ENCODE data around the gene NAALADL1. TPM values are rescaled to one million over a fixed set of nuclear protein-coding genes. Genes with fewer than 3 reads are reported as not detected.
"Not testable (repeated sequence)": the region's sequence is repeated elsewhere in the genome, so short reads cannot be mapped to it uniquely, and the experiment has no call there.

NAALADL1 gene
- total RNA-seq, 1 experiment from 2014 or later = 1.4 TPM

DNA sequence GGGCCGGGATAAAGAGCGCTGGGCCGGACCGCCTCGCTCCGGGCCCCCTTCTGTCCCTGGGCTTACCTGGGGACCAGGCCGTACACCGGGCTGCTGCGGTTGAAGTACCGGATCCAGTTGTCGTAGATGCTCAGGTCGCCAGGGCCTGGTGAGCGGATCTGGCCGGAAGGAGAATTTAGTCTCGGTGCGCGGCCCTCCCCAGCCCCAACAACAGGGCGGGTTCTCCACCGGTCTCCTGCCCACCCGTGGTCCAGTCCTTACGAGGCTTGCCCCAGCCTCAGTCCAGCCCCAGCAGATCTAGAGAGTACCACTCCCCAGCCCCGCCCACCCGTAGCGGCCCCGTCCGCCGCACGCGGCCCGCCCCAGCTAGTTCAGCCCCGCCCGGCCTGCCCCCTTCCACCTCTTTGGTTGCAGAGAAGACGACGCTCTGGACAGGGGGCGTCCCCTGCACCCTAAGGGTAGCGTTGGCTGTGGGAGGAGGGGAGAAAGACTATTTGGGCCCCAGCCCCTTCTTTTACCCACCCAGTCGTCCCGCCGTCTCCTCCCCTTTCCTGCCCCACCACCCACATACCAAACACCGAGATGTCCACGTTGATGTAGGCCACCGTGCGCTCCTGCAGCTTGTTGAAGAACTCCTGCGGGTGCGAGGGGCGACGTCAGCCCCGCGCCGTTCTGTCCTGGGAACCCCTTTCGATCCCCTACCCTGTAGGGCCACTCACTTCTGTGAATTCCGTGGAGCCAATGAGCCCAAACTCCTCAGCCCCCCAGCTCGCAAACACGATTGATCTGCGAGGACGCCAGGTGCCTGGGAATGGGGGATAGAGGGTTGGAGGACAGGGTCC is 10.6 kb downstream of the NAALADL1 start:
- DNase-seq = peak; percentile 93
- Histone ChIP-seq H3K36me3 (replicated peaks; ENCODE audit: control insufficient read depth, insufficient read depth, low read length) (peaks cover 7% of the 10 kb centered on the region), H3K27me3 (ENCODE audit: control insufficient read depth, insufficient read depth, low read length) (no peaks in the 10 kb centered on the region; the same call in 1 of the 2 replicates), H3K4me3 (ENCODE audit: insufficient read depth, low read depth, low read length) (peak overlapping the region; percentile 30)

DNA sequence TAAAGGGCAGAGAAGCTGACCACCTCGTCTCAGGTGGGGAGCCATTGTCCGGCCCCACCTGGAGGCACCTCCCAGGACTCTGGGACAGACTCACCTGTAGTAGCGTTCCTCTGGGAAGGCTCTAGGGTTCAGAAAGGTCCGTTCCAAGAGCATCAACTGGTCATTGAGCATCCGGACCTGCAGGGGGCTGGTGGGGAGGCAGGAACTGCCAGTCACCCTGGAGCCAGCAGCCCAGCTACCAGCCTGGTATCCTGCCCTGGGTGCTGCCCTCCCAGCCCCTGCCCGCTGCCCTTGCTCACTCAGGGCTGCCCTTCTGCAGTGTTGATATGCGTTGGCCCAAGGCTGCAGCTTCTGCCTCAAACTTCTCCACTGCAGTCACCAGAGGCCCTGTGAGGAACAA is 12.6 kb downstream of the NAALADL1 start:
- Histone ChIP-seq H3K36me3 (replicated peaks; ENCODE audit: control insufficient read depth, insufficient read depth, low read length) (peaks cover 7% of the 10 kb centered on the region), H3K4me3 (ENCODE audit: insufficient read depth, low read depth, low read length) (no peak overlapping the region), H3K27me3 (ENCODE audit: control insufficient read depth, insufficient read depth, low read length) (no peaks in the 10 kb centered on the region; the same call in 1 of the 2 replicates)
- peak; percentile 65 for DNase-seq

DNA sequence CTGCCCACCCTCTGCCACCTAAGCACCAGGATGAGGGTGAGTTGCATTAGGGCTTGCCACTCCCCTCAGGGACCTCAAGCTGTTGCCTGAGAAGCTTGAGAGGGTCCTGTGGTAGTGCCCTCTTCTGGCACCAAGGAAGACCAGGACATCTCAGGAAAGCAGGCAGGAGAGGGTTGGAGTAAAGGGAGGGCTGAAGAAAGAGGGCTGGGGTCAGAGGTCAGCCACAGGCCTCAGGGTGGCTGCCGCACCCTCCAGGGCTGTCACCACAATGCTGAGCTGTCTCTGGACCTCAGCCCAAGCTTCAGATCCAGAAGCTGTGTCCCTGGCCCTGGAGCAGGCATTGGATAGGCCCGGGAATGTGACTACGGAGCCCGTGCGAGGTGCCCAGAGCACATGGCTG is 13.3 kb downstream of the NAALADL1 start:
- H3K4me3 ChIP-seq (ENCODE audit: insufficient read depth, low read depth, low read length) = no peak overlapping the region
- H3K27me3 ChIP-seq (ENCODE audit: control insufficient read depth, insufficient read depth, low read length) = no peaks in the 10 kb centered on the region; the same call in 1 of the 2 replicates
- no peak for DNase-seq
- H3K36me3 ChIP-seq (replicated peaks; ENCODE audit: control insufficient read depth, insufficient read depth, low read length) = peaks cover 7% of the 10 kb centered on the region

DNA sequence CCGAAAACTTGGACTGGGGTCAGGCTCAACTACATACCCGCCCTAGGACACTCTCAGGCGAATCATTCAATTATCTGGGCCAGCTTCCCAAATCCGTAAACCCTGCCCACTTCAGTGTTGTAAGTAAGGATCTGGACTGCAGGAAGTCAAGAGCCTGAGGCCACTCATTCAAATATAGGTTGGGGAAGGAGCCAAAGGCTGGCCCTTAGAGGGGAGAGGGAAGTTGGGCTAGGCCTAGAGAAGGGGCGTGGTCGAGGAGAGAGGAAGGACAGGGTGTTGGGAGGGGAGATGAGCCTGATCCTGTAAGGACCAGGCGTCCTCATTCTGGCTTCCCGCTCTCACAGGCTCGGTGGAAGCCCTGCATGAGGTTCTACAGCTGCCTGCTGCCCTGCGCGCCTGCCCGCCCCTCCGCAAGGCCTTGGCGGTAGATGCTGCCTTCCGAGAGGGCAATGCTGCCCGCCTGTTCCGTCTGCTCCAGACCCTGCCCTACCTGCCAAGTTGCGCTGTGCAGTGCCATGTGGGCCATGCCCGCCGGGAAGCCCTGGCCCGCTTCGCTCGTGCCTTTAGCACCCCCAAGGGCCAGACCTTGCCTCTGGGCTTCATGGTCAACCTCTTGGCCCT is 14.4 kb downstream of the NAALADL1 start:
- Histone ChIP-seq H3K4me3 (ENCODE audit: insufficient read depth, low read depth, low read length) (no peak overlapping the region), H3K36me3 (replicated peaks; ENCODE audit: control insufficient read depth, insufficient read depth, low read length) (peaks cover 7% of the 10 kb centered on the region), H3K27me3 (ENCODE audit: control insufficient read depth, insufficient read depth, low read length) (no peaks in the 10 kb centered on the region; the same call in 1 of the 2 replicates)
- DNase-seq = peak; percentile 49

DNA sequence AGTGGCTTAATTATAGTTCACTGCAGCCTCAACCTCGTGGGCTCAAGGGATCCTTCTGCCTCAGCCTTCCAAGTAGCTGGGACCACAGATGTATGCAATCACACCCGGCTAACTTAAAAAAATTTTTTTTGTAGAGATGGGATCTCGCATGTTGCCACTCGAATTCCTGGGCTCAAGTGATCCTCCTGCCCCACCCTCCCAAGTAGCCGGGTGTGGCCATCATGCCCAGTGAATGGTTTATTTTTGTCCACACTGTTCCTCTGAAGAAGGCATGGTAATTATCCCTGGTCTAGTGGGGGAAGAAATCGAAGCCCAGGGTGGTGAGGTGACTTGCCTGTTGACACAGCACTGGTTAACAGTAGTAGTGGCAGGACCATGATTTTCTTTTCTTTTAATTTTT is 15.5 kb downstream of the NAALADL1 start:
- Histone ChIP-seq H3K4me3 (ENCODE audit: insufficient read depth, low read depth, low read length) (no peak overlapping the region), H3K27me3 (ENCODE audit: control insufficient read depth, insufficient read depth, low read length) (no peaks in the 10 kb centered on the region; the same call in 1 of the 2 replicates), H3K36me3 (replicated peaks; ENCODE audit: control insufficient read depth, insufficient read depth, low read length) (peaks cover 7% of the 10 kb centered on the region)
- DNase-seq = no peak

DNA sequence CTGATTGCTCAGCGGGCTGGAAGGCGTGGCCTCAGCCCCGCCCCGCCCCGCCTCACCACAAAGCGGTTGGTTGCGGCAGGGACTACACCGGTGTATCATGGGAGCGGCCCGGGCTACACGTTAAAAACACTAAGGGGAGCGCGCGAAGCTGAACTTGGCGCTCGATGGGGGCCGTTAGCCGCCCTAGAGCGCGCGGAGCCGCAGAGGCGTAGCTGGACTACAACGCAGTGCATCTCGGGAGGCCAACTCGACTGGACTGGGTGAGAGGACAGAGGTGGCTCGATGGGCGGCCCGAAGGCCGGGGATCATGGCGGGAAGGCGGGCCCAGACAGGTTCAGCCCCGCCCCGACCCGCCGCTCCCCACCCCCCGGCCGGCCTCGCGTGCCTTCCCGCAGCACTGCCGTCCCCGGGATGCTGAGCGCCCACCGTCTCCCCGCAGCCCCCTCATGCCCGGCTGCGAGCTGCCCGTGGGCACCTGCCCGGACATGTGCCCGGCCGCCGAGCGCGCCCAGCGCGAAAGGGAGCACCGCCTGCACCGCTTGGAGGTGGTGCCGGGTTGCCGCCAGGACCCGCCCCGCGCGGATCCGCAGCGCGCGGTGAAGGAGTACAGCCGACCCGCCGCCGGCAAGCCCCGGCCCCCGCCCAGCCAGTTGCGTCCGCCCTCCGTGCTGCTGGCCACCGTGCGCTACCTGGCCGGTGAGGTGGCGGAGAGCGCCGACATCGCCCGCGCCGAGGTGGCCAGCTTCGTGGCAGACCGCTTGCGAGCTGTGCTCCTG is 17.3 kb downstream of the NAALADL1 start, which contains the start of gene SAC3D1:
Gene SAC3D1 (plus strand): TSS at position 364 of the 776 bp plus-strand sequence. CDS start 83 bp downstream, at position 447.
- DNase-seq = peak; percentile 98
- no peaks in the 10 kb centered on the region for H3K27me3 ChIP-seq (ENCODE audit: control insufficient read depth, insufficient read depth, low read length)
- peak within 1 kb of the TSS; percentile 82 for H3K4me3 ChIP-seq (ENCODE audit: insufficient read depth, low read depth, low read length)
- H3K36me3 ChIP-seq (replicated peaks; ENCODE audit: control insufficient read depth, insufficient read depth, low read length) = peaks cover 7% of the 10 kb centered on the region

DNA sequence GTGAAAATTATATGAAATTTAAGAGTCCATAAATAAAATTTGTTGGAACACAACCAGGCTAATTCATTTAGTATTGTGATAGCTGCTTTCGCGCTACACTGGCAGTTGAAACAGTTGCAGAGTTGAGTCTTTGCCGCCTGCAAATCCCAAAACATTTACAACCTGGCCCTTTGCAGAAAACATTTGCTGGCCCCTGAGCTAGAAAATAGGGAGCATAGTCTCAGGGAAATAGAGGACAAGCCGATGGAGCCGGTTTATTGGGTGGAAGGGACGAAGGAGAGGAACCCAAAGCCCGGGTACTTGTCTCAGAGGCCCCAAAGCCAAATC is 17.9 kb downstream of the NAALADL1 start:
- no peak for DNase-seq
- Histone ChIP-seq H3K36me3 (replicated peaks; ENCODE audit: control insufficient read depth, insufficient read depth, low read length) (peaks cover 7% of the 10 kb centered on the region), H3K4me3 (ENCODE audit: insufficient read depth, low read depth, low read length) (peak overlapping the region; percentile 82), H3K27me3 (ENCODE audit: control insufficient read depth, insufficient read depth, low read length) (no peaks in the 10 kb centered on the region)

DNA sequence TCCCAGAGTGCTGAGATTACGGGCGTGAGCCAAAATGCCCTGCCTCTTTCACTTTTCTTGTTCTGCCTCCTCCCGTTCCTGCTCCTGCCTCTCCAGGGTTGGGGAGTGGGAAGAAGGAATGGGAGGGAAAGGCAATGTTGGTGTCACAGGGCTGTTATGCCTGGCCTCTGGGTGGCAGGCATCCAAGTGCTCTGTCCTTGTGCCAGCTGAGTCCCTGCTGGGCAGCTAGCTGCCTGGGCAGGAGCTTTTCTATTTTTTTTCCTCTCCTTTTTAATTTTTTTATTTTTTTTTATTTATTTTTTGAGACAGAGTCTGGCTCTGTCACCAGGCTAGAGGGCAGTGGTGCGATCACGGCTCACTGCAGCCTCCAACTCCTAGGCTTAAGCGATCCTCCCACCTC is 21.4 kb downstream of the NAALADL1 start:
- DNase-seq = no peak
- H3K4me3 ChIP-seq (ENCODE audit: insufficient read depth, low read depth, low read length) = no peak overlapping the region
- no peaks in the 10 kb centered on the region for H3K27me3 ChIP-seq (ENCODE audit: control insufficient read depth, insufficient read depth, low read length)
- H3K36me3 ChIP-seq (replicated peaks; ENCODE audit: control insufficient read depth, insufficient read depth, low read length) = no peaks in the 10 kb centered on the region; the same call in 1 of the 2 replicates

DNA sequence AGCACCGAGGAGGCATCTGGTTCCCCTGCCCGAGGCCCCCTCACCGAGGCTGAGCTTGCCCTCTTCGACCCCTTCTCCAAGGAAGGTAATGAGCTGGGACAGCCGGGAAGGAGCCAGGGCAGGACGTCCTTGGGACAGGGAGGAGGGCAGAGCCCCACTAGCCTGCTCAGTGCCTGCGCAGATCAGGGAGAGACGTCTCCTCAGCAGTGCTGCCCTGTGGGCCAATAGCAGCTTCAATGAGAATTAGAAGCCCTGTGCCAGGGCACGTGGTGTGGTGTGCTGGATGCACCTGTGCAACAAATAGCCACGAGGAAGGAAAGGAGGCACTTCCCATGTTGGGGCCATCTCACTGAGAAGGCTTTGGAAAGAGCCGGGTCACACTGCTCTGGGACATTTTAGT is 22.8 kb downstream of the NAALADL1 start:
- Histone ChIP-seq H3K4me3 (ENCODE audit: insufficient read depth, low read depth, low read length) (no peak overlapping the region), H3K27me3 (ENCODE audit: control insufficient read depth, insufficient read depth, low read length) (no peaks in the 10 kb centered on the region), H3K36me3 (replicated peaks; ENCODE audit: control insufficient read depth, insufficient read depth, low read length) (no peaks in the 10 kb centered on the region; the same call in 1 of the 2 replicates)
- DNase-seq = no peak

DNA sequence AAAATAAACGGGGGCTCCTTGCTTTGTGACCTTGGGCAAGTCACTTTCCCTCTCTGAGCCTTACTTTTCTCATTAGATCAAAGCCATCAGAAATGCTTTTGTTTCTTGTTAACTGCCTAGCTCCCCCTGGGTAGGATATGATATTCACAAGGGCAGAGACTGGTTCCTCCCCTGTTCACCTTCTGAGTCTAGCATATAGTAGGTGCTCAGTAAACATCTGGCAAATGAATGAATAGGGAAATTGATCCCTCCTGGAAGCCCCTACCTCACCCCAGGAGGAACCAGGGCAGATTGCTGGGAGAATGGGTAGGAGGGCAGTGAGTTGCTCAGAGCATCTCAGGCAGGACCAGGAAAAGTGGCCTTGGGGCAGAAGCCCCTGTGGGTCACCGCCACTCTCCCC is 23.9 kb downstream of the NAALADL1 start:
- peak; percentile 12 for DNase-seq
- Histone ChIP-seq H3K27me3 (ENCODE audit: control insufficient read depth, insufficient read depth, low read length) (no peaks in the 10 kb centered on the region), H3K4me3 (ENCODE audit: insufficient read depth, low read depth, low read length) (no peak overlapping the region), H3K36me3 (replicated peaks; ENCODE audit: control insufficient read depth, insufficient read depth, low read length) (no peaks in the 10 kb centered on the region; the same call in 1 of the 2 replicates)

DNA sequence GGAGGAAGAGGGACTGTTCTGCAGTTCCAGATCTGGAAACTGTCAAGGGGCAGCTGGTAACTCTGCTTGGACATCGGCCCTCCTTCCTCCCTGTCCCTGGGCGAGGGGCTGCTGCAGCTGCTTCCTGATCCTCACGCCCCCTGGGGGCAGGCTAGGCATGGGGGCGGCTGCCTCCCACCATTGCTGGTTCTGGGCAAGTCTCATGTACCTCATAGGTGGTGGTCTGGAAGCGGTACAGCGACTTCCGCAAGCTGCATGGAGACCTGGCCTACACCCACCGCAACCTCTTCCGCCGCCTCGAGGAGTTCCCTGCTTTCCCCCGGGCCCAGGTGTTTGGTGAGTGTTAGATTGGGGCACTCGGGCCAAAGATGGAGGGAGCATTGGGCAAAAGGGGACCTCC is 26.1 kb downstream of the NAALADL1 start:
- no peaks in the 10 kb centered on the region for H3K27me3 ChIP-seq (ENCODE audit: control insufficient read depth, insufficient read depth, low read length)
- no peak overlapping the region for H3K4me3 ChIP-seq (ENCODE audit: insufficient read depth, low read depth, low read length)
- H3K36me3 ChIP-seq (replicated peaks; ENCODE audit: control insufficient read depth, insufficient read depth, low read length) = no peaks in the 10 kb centered on the region; the same call in 1 of the 2 replicates
- peak; percentile 67 for DNase-seq

DNA sequence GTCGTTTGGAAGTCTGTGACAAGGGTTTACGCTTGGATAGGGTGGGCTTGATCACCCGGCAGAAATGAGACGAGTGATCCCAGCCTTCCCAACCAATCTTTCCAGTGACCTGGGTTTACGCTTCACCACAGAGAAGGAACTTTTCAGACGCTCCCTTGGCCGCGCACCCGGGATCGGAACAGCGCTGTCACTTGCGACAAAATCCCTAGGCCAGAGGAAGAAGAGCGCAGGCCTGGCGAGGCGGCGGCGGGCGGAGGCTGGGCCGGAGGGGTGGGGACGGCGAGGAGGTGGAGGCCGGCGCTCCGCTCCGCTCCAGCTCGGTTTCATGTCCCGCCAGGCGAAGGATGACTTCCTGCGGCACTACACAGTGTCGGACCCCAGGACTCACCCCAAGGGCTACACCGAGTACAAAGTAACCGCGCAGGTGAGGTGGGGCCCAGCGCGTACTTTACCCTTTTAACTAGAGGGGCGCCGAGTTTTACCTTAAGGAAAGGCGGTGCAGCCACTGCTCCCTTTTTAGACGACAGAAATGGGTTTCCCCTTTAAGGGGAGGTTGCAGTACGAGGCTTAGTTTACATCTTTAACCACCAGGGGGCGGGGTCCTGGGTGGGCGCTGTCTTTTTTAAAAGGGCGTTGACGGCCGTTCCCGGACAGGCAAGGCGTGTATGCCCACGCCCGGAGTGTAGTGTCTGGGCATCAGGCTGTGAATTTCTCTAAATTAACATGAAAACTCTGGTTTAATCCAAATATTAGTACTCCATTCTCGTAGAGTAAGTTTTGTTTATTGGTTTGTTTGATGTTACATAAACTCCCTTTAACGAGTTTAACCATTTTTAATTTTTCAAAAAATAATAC is 30.9 kb downstream of the NAALADL1 start, which contains the start of gene SNX15:
Gene SNX15 (plus strand): TSS at position 227 of the 855 bp plus-strand sequence. CDS start 99 bp downstream, at position 326.
- DNase-seq = peak; percentile 97
- H3K36me3 ChIP-seq (replicated peaks; ENCODE audit: control insufficient read depth, insufficient read depth, low read length) = no peaks in the 10 kb centered on the region
- peak within 1 kb of the TSS; percentile 47 for H3K4me3 ChIP-seq (ENCODE audit: insufficient read depth, low read depth, low read length)
- no peaks in the 10 kb centered on the region for H3K27me3 ChIP-seq (ENCODE audit: control insufficient read depth, insufficient read depth, low read length)

DNA sequence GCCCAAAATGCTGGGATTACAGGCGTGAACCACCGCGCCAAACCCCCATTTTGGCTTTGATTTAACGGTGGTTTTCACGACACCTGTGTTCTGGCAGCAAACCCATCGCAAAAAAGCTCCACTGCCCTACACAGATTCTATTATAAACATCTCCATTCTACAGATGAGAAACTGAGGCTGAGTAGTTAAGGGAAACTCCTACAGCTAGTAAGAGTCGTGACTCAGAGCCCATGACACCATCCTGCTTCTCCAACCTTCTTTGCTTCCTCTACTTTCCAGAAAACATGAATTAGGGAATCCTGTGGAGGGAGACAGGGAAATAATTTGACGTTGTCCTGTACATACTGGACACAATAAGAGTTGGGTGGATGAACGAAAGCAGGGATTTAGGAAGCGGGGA is 31.5 kb downstream of the NAALADL1 start:
- peak overlapping the region; percentile 47; the same call in 1 of the 2 replicates for H3K4me3 ChIP-seq (ENCODE audit: insufficient read depth, low read depth, low read length)
- no peaks in the 10 kb centered on the region for H3K36me3 ChIP-seq (replicated peaks; ENCODE audit: control insufficient read depth, insufficient read depth, low read length)
- H3K27me3 ChIP-seq (ENCODE audit: control insufficient read depth, insufficient read depth, low read length) = no peaks in the 10 kb centered on the region
- DNase-seq = no peak

DNA sequence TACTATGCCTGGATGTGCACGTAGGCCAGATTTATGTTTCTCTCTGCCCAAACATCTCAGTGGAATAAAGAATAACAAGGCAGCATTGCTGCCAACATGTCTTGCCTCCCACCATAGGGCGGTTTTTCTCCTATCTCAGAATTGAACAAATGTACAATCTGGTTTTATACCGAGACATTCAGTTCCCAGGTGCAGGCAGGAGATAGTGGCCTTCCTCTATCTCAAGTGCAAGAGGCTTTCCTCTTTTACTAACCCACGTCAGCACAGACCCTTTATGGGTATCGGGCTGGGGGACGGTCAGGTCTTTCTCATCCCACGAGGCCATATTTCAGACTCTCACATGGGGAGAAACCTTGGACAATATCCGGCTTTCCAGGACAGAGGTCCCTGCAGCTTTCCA is 34.9 kb downstream of the NAALADL1 start:
- peaks cover 13% of the 10 kb centered on the region for H3K36me3 ChIP-seq (replicated peaks; ENCODE audit: control insufficient read depth, insufficient read depth, low read length)
- DNase-seq; H3K4me3 ChIP-seq (ENCODE audit: insufficient read depth, low read depth, low read length); H3K27me3 ChIP-seq (ENCODE audit: control insufficient read depth, insufficient read depth, low read length): not testable (repeated sequence)
